ENCODE data around the gene GCK.

The GCK gene

DNA sequence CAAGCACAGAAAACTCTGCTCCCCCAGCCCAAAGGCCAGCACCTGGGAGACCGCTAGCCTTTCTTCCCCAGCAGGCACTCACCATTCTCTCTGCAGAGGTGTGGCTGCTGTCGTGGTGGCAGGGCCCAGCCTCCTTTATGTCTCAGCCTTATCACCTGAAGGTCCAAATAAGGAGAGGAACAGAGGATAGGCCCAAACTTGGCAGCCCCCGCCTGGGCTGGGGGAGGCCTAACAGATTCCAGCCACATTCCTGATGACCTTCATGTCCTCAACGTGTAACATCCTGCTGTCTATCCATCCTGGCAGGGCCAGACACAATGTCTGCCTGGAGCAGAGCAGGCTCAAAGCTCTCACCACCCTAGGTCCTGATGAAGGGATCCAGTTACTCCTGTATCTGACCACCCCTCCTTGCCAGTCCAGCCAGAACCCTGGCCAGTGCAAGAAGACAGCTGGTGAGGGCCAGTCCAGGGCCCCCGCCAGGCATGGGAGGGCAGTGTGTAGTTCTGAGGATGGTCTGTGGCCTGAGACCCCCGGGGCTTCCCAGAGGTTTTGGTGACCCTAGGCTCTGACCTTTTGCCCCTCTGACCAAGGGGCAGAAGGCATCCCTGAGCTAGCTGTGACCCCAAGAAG, 47.9 kb downstream of the GCK start, which contains the start of gene MYL7:
MYL7 (minus strand) TSS at position 112 of the 630 bp plus-strand sequence; CDS start at position 85, 27 bp downstream.
- TF ChIP-seq FOXP2 (optimal IDR thresholded peaks at IDR 0.05; ENCODE audit: borderline replicate concordance, extremely low read depth, extremely low read length, insufficient read depth) (no peak), REST (IDR thresholded peaks at IDR 0.05; ENCODE audit: insufficient read depth in 1 of 2, low read depth in 2 of 2, low read length in 2 of 2) (no peak), SIN3A (IDR thresholded peaks at IDR 0.05; ENCODE audit: borderline replicate concordance, insufficient read depth, low read length) (no peak), POLR2AphosphoS5 (IDR thresholded peaks at IDR 0.05; ENCODE audit: low read depth, low read length) (no peak), TAF1 (IDR thresholded peaks at IDR 0.05; ENCODE audit: borderline replicate concordance, insufficient read depth, low read length) (no peak)

DNA sequence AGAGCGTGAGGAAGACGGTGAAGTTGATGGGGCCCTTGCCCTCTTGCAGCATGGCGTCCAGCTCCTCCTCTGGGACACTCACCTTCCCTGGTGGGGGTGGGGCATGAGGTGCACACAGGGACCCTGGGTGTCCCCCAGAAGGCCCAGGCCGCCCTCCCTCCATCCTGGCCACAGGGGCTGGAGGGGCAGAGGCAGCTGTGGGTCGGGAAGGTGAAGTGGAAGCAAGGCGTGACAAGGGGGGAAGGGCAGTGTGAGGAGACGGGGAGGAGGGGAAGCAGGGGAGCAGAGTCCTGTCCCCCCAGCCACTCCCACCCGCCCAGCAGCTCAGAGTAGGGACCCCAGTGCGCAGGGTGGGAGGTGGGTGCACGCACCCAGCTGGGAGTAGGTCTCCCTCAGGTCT, 48.9 kb downstream of the GCK start:
- no peak for TF ChIP-seq REST (IDR thresholded peaks at IDR 0.05; ENCODE audit: insufficient read depth in 1 of 2, low read depth in 2 of 2, low read length in 2 of 2)
- TF ChIP-seq POLR2AphosphoS5 (IDR thresholded peaks at IDR 0.05; ENCODE audit: low read depth, low read length), result no peak
- no peak for TF ChIP-seq TAF1 (IDR thresholded peaks at IDR 0.05; ENCODE audit: borderline replicate concordance, insufficient read depth, low read length)
- no peak for TF ChIP-seq SIN3A (IDR thresholded peaks at IDR 0.05; ENCODE audit: borderline replicate concordance, insufficient read depth, low read length)
- TF ChIP-seq FOXP2 (optimal IDR thresholded peaks at IDR 0.05; ENCODE audit: borderline replicate concordance, extremely low read depth, extremely low read length, insufficient read depth), result no peak

GRCh38 chr7:44139311-44140010, 49.8 kb downstream of the GCK start:
- TF ChIP-seq SIN3A (IDR thresholded peaks at IDR 0.05; ENCODE audit: borderline replicate concordance, insufficient read depth, low read length), result no peak
- TF ChIP-seq REST (IDR thresholded peaks at IDR 0.05; ENCODE audit: insufficient read depth in 1 of 2, low read depth in 2 of 2, low read length in 2 of 2), result no peak
- no peak for TF ChIP-seq POLR2AphosphoS5 (IDR thresholded peaks at IDR 0.05; ENCODE audit: low read depth, low read length)
- no peak for TF ChIP-seq TAF1 (IDR thresholded peaks at IDR 0.05; ENCODE audit: borderline replicate concordance, insufficient read depth, low read length)

GRCh38 chr7:44138698-44139097, 50.5 kb downstream of the GCK start:
- TF ChIP-seq TAF1 (IDR thresholded peaks at IDR 0.05; ENCODE audit: borderline replicate concordance, insufficient read depth, low read length), result no peak

DNA sequence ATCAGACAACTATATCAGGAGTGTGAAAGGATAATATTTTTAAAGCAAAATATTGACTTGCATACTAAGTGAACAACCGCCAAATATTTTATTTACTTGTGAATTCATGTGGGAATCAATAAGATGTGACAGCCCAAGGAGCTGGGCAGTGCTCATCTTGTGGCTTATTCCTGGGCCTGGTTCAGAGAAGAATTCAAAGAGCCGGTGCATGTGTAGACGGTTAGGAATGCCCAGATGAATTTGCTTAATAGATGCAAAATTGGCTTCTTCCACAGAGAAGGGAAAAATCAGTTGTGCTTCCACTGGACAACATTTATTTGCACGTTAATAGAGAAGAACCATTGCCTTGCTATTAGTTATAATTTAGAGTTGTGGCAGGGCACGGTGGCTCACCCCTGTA, 52.5 kb downstream of the GCK start:
- no peak for TF ChIP-seq SIN3A (IDR thresholded peaks at IDR 0.05; ENCODE audit: borderline replicate concordance, insufficient read depth, low read length)
- no peak for TF ChIP-seq TAF1 (IDR thresholded peaks at IDR 0.05; ENCODE audit: borderline replicate concordance, insufficient read depth, low read length)
- TF ChIP-seq FOXP2 (optimal IDR thresholded peaks at IDR 0.05; ENCODE audit: borderline replicate concordance, extremely low read depth, extremely low read length, insufficient read depth), result no peak

GRCh38 chr7:44134943-44135628, 54.2 kb downstream of the GCK start:
- no peak for TF ChIP-seq TAF1 (IDR thresholded peaks at IDR 0.05; ENCODE audit: borderline replicate concordance, insufficient read depth, low read length)
- no peak for TF ChIP-seq REST (IDR thresholded peaks at IDR 0.05; ENCODE audit: insufficient read depth in 1 of 2, low read depth in 2 of 2, low read length in 2 of 2)
- TF ChIP-seq SIN3A (IDR thresholded peaks at IDR 0.05; ENCODE audit: borderline replicate concordance, insufficient read depth, low read length), result no peak
- no peak for TF ChIP-seq POLR2AphosphoS5 (IDR thresholded peaks at IDR 0.05; ENCODE audit: low read depth, low read length)
- no peak for TF ChIP-seq FOXP2 (optimal IDR thresholded peaks at IDR 0.05; ENCODE audit: borderline replicate concordance, extremely low read depth, extremely low read length, insufficient read depth)
